ENCODE results near the gene ADAMTS17. TPM values are rescaled to one million over a fixed set of nuclear protein-coding genes. Genes with fewer than 3 reads are reported as not detected.

The ADAMTS17 gene
- total and polyA plus RNA-seq, 2 experiments from 2014 or later: 0.69 to 3.3 TPM

DNA sequence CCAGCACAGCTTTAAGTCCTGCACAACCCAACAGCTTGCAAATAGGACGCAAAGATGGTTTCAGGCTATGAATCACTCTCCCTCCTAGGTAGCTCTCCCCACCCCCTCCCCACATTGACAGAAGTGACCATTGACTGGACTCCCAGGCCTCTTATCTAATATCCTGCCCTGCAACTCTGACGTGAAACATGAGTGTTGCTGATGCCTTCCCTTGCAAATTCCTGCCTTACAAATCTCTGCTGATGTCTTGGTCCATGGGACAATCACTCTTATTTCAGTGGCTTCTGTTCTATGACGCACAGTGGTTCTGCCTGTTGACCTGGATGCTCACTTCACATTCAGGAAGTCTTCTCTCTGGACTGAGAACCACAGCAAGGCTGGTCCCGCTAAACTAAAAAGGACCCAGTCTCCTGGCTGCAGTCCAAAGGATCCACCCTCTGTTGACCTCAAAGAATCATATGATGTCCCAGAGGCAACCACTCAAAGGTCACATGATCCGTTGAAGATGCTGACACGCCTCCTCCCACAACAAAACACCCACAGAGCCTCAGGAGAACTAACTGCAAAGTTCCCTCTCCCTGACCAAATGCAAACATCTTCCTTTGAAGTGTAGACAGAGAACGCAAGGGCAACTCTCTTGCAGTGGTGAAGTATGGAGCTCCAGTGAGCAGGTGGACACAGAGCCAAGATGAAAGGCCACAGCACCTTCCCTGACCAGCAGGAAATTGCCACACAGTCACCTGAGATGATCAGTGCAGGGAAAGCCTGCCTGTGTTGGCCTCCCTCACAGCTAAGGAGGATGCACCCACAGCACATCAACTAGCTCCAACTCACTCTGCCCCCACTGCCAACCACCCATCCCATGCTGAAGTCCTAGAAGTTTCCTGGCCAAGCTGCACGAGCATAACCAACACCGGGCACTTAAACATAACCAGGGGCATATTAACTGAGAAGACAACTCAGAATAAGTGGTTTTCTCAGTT is 112.3 kb downstream of the ADAMTS17 start:
- peak in 1 of 2 donors; percentile 76 for DNase-seq (ENCODE audit: low read depth in 1 of 2, low spot score in 1 of 2)
- TF ChIP-seq, protein P1, sequence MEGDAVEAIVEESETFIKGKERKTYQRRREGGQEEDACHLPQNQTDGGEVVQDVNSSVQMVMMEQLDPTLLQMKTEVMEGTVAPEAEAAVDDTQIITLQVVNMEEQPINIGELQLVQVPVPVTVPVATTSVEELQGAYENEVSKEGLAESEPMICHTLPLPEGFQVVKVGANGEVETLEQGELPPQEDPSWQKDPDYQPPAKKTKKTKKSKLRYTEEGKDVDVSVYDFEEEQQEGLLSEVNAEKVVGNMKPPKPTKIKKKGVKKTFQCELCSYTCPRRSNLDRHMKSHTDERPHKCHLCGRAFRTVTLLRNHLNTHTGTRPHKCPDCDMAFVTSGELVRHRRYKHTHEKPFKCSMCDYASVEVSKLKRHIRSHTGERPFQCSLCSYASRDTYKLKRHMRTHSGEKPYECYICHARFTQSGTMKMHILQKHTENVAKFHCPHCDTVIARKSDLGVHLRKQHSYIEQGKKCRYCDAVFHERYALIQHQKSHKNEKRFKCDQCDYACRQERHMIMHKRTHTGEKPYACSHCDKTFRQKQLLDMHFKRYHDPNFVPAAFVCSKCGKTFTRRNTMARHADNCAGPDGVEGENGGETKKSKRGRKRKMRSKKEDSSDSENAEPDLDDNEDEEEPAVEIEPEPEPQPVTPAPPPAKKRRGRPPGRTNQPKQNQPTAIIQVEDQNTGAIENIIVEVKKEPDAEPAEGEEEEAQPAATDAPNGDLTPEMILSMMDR (IDR thresholded peaks at IDR 0.05; ENCODE audit: low read depth, low read length): no peak
- no peak overlapping the region for H3K4me3 ChIP-seq
- no peaks in the 10 kb centered on the region for H3K36me3 ChIP-seq
- H3K27me3 ChIP-seq: no peaks in the 10 kb centered on the region
- H3K9me3 ChIP-seq (ENCODE audit: low read depth): no peaks in the 10 kb centered on the region
- H3K4me1 ChIP-seq (ENCODE audit: low read depth): no peaks in the 10 kb centered on the region
- no peak overlapping the region for H3K27ac ChIP-seq

DNA sequence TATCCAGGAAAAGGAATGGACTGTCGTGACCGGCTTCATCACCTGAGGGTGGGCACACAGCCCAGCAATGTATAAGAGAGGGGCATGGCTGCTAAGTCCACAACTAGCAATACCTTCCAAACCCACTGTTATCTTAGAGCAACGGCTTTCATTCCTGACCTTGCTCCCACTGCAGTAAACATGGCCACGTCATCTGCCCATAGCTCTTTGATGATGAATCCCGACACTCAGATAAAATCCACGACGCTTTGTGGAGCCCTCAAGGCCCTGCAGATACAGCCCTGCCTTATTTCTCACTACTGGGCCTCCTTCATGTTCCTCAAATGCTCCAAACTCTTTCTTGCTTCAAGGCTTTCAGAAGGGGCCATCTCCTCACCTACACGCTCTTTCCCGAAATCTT is 114.0 kb downstream of the ADAMTS17 start:
- no peaks in the 10 kb centered on the region for H3K4me1 ChIP-seq (ENCODE audit: low read depth)
- TF ChIP-seq, protein P1 (IDR thresholded peaks at IDR 0.05; ENCODE audit: low read depth, low read length): no peak
- no peak overlapping the region for H3K4me3 ChIP-seq
- no peak overlapping the region for H3K27ac ChIP-seq
- no peaks in the 10 kb centered on the region for H3K9me3 ChIP-seq (ENCODE audit: low read depth)
- H3K36me3 ChIP-seq: no peaks in the 10 kb centered on the region
- no peaks in the 10 kb centered on the region for H3K27me3 ChIP-seq
- peak in 1 of 2 donors; percentile 51 for DNase-seq (ENCODE audit: low read depth in 1 of 2, low spot score in 1 of 2)

DNA sequence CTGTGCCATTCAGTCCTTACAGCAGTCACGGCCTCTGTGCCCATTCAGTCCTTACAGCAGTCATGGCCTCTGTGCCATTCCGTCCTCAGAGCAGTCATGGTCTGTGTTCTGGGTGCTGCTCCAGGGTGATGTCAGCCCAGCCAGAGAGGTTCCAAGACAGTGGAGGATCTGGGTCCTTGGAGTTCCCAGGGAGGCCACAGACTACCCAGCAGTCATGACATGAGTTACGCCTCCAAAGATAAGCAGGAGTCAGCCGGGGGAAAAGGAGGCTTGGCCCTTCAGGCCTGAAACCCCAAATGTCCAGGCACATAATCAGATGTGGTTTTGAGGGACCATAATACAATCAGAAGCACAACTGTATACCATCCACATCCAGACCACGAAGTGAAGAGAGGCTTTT is 115.7 kb downstream of the ADAMTS17 start:
- Histone ChIP-seq H3K27me3 (no peaks in the 10 kb centered on the region), H3K36me3 (no peaks in the 10 kb centered on the region), H3K27ac (no peak overlapping the region), H3K4me1 (ENCODE audit: low read depth) (no peaks in the 10 kb centered on the region), H3K9me3 (ENCODE audit: low read depth) (no peaks in the 10 kb centered on the region), H3K4me3 (no peak overlapping the region)
- TF ChIP-seq, protein P1 (IDR thresholded peaks at IDR 0.05; ENCODE audit: low read depth, low read length): no peak
- no peak for DNase-seq (ENCODE audit: low read depth in 1 of 2, low spot score in 1 of 2)

DNA sequence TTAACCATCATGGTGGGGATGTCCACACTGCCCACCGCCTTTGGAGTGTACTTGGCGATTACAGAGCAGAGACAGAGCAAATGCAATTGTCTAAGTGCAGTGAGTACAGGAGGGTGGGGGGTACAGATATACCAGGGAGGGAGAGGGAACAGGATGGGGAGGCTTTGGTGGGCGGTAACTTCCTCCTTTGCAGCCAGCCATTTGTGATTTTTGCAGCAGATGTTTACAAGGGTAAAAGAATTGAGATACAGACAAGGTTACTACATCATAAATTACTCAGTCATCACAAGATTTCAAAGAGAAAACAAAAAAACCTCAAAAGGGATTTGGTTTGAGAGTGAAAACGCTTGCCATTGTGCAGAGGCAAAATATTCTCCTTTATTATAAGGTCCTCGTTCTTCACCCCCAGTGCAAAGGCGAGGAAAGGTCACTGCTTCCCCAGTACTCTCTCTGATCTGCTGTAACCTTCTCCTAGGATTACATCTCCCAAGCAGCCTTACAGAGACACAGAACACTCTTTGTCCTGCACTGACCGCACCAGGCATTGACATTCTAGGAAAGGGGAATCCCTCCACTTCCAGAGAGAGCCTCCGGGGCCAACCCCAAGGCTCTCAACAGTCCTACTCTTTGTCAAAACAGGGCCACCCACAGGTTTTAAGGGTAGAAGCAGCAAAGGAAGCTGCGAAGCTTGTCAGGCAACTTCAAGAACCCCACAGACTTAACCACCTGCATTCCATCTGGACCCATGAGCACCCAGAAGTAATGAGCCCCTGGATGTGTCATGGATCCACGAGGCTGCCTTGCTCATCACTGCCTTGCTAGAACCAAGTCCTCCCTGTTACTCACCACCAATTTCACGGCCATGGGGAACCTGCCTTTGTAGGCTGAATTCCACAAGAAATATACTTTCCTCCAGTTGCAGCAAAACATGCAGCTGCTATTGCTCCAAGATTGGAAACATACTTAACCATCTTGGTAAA is 117.3 kb downstream of the ADAMTS17 start:
- DNase-seq (ENCODE audit: low read depth in 1 of 2, low spot score in 1 of 2): no peak
- TF ChIP-seq, protein P1 (IDR thresholded peaks at IDR 0.05; ENCODE audit: low read depth, low read length): no peak
- Histone ChIP-seq H3K27ac (no peak overlapping the region), H3K4me3 (no peak overlapping the region), H3K36me3 (no peaks in the 10 kb centered on the region), H3K9me3 (ENCODE audit: low read depth) (no peaks in the 10 kb centered on the region), H3K4me1 (ENCODE audit: low read depth) (no peaks in the 10 kb centered on the region), H3K27me3 (no peaks in the 10 kb centered on the region)

DNA sequence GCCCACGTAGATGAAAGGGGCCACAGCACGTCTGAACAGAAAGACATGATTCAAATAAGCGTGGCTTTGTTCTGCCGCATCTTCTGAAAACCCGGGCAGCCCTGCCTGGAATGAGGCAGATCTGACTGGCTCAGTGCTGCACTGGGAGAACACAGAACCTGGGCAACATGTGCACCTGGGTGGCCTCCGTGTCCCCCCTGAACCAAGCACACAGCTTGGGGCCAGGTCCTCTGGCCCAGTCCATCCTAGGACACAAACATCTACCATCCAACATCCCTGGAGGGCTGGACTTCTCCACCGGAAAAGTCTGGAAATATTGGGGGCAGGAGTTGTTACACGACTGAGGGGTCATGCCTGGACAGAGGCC is 119.4 kb downstream of the ADAMTS17 start:
- DNase-seq (ENCODE audit: low read depth in 1 of 2, low spot score in 1 of 2): no peak
- Histone ChIP-seq H3K36me3 (no peaks in the 10 kb centered on the region), H3K4me1 (ENCODE audit: low read depth) (no peaks in the 10 kb centered on the region), H3K27ac (no peak overlapping the region), H3K9me3 (ENCODE audit: low read depth) (no peaks in the 10 kb centered on the region), H3K27me3 (no peaks in the 10 kb centered on the region), H3K4me3 (no peak overlapping the region)
- TF ChIP-seq, protein P1 (IDR thresholded peaks at IDR 0.05; ENCODE audit: low read depth, low read length): no peak
